Calu3 (cell line): ENCODE results near the gene RPL4. TPM values are rescaled to one million over a fixed set of nuclear protein-coding genes. Genes with fewer than 3 reads are reported as not detected.
"Not testable (repeated sequence)": the region's sequence is repeated elsewhere in the genome, so short reads cannot be mapped to it uniquely, and the experiment has no call there.

ENCODE experiments used
- BruUV-seq: library from RNA; stranded (reverse); fragments of 400-500 nt; replicated peaks from 2 replicates; lab custom pipeline; 2021; lab: Mats Ljungman, UMichigan
- CTCF ChIA-PET: fragments of 300-600 bp; sonication (Branson Sonifier 250); formaldehyde crosslinking; loops from one replicate; lab custom pipeline; 2022; ENCODE audit warnings: antibody characterized with exemption; lab: Charles Lee
- DNase-seq: peaks from one replicate; pipeline ENCODE4 v3.0.0; 2022
- H3K27ac Mint-ChIP-seq: one replicate; pipeline ENCODE4 v1.8.0; 2022; ENCODE audit warnings: mixed read lengths; ENCODE audit not compliant: unreplicated experiment
- H3K27me3 Mint-ChIP-seq: one replicate; pipeline ENCODE4 v1.8.0; 2022; ENCODE audit warnings: mixed read lengths; ENCODE audit not compliant: unreplicated experiment
- H3K36me3 Mint-ChIP-seq: one replicate; pipeline ENCODE4 v1.8.0; 2022; ENCODE audit warnings: mild to moderate bottlenecking, moderate library complexity, mixed read lengths; ENCODE audit not compliant: insufficient read depth, unreplicated experiment
- H3K4me1 Mint-ChIP-seq: one replicate; pipeline ENCODE4 v1.8.0; 2022; ENCODE audit warnings: mild to moderate bottlenecking, low read depth, mixed read lengths; ENCODE audit not compliant: unreplicated experiment
- H3K4me3 Mint-ChIP-seq: one replicate; pipeline ENCODE4 v1.8.0; 2022; ENCODE audit warnings: mild to moderate bottlenecking, low read depth, moderate library complexity, mixed read lengths; ENCODE audit not compliant: unreplicated experiment
- H3K9me3 Mint-ChIP-seq: one replicate; pipeline ENCODE4 v1.8.0; 2022; ENCODE audit warnings: low read depth, mixed read lengths; ENCODE audit not compliant: unreplicated experiment
- intact Hi-C: fragments of 100-400 bp; cut with micrococcal nuclease; formaldehyde crosslinking; loops from one replicate; pipeline ENCODE4 v1.10.0; 2022; ENCODE audit not compliant: unreplicated experiment
- total RNA-seq: library from RNA; stranded (reverse); gene quantifications from 2 replicates; pipeline ENCODE4 v1.2.3, GENCODE V29; 2022
- TF ChIP-seq, protein P1 (sequence below): fragments of 200-600 bp; IDR thresholded peaks from one replicate; pipeline ENCODE4 v1.8.0; 2022; ENCODE audit warnings: antibody characterized with exemption; ENCODE audit not compliant: unreplicated experiment

The RPL4 gene
- total RNA-seq, 1 experiment from 2014 or later, result 2,676 TPM

DNA sequence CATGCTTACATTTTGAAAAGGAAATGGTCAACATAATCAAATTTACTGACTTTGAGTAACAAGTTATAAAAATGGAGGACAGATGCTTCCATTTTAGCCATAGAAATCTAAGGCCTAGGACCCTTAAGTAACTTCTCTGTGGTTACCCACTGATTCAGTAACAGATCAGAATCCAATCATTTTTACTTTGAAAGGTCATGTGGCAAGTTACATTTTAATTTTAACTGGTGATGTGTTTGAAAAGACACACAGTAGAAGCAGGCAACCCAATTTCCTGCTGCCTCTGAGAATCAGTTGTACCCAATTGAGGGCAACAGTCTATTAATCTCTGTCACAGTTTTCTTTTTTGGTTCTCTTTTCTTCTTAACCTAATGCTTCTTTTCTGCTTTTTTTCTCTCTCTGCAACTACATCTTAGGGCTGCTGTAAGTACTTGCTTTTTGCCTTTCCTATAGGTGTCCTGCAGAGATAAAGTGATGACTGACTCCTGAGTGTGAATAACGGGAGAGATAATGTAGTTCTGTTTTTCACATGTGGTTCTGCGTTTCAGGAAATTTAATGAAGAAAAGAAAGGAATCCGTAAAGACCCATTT is 3.7 kb upstream of the RPL4 start:
- intact Hi-C loops, result no loop called here
- DNase-seq, result no peak
- Mint-ChIP-seq H3K4me1 (peaks cover 10% of the 10 kb centered on the region), H3K27ac (no peak overlapping the region), H3K27me3 (no peaks in the 10 kb centered on the region), H3K9me3 (no peaks in the 10 kb centered on the region), H3K36me3 (peaks cover 22% of the 10 kb centered on the region), H3K4me3 (no peak overlapping the region)
- BruUV-seq, result no TSS peak
- TF ChIP-seq, protein P1, sequence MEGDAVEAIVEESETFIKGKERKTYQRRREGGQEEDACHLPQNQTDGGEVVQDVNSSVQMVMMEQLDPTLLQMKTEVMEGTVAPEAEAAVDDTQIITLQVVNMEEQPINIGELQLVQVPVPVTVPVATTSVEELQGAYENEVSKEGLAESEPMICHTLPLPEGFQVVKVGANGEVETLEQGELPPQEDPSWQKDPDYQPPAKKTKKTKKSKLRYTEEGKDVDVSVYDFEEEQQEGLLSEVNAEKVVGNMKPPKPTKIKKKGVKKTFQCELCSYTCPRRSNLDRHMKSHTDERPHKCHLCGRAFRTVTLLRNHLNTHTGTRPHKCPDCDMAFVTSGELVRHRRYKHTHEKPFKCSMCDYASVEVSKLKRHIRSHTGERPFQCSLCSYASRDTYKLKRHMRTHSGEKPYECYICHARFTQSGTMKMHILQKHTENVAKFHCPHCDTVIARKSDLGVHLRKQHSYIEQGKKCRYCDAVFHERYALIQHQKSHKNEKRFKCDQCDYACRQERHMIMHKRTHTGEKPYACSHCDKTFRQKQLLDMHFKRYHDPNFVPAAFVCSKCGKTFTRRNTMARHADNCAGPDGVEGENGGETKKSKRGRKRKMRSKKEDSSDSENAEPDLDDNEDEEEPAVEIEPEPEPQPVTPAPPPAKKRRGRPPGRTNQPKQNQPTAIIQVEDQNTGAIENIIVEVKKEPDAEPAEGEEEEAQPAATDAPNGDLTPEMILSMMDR, result no peak
- CTCF ChIA-PET, result no interaction called here

DNA sequence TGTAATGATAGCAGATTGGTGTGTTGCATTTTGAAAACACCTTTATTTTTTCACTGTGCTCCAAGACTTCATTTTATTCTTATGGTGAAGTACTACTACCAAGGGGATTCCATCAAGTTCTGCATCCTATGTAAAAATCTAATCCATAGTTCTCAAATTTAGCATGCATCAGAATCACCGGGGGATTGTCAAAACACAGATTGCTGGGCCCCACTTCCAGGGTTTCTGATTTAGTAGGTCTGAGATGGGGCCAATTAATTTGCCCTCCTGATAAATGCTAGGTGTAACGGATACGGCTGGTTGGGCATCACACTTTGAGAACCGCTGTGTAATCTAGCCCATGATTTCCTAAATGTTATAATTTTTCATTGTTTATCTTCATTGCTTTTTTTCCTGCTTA is 1.2 kb upstream of the RPL4 start:
- H3K27me3 Mint-ChIP-seq, result no peaks in the 10 kb centered on the region
- peaks cover 10% of the 10 kb centered on the region for H3K4me1 Mint-ChIP-seq
- peak overlapping the region; percentile 76 for H3K4me3 Mint-ChIP-seq
- DNase-seq, result no peak
- no TSS peak for BruUV-seq
- intact Hi-C loops, result no loop called here
- peak overlapping the region; percentile 92 for H3K27ac Mint-ChIP-seq
- CTCF ChIA-PET, result interaction anchor here (0.6 to 1.3 kb wide), 5 partner anchors 9 to 152 kb away, joined by 3 to 5 read pairs (median 3); partner anchors contain the start of gene MAP2K1
- TF ChIP-seq, protein P1, result no peak
- no peaks in the 10 kb centered on the region for H3K9me3 Mint-ChIP-seq
- peaks cover 48% of the 10 kb centered on the region for H3K36me3 Mint-ChIP-seq

DNA sequence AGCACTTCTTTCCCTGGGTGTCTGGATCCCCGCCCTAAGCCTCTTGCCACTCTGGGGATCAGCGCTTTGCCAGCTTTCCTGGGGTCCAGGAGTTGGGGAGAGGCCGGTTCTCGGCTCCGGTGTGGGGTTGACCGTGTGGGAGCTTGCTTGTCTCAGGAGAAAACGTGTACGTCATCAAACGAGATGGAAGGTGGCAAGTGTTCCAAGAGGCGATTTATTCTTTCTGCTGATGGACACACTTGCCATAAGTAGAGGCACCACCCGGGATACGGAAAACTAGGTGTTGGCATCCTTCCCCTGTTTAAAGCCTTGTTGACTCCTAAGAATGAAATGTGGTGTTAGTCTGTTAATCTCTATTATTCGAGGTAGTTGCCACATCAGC is 766 bp upstream of the RPL4 start:
- CTCF ChIA-PET, result interaction anchor here (0.6 to 1.3 kb wide), 5 partner anchors 9 to 378 kb away, joined by 3 to 5 read pairs (median 3); partner anchors contain the start of gene MAP2K1
- peaks cover 10% of the 10 kb centered on the region for H3K4me1 Mint-ChIP-seq
- intact Hi-C loops, result no loop called here
- no peaks in the 10 kb centered on the region for H3K9me3 Mint-ChIP-seq
- no peak for DNase-seq
- TF ChIP-seq, protein P1, result no peak
- peak overlapping the region; percentile 76 for H3K4me3 Mint-ChIP-seq
- peak overlapping the region; percentile 92 for H3K27ac Mint-ChIP-seq
- peaks cover 52% of the 10 kb centered on the region for H3K36me3 Mint-ChIP-seq
- H3K27me3 Mint-ChIP-seq, result no peaks in the 10 kb centered on the region
- TSS peak; percentile 73 for BruUV-seq

DNA sequence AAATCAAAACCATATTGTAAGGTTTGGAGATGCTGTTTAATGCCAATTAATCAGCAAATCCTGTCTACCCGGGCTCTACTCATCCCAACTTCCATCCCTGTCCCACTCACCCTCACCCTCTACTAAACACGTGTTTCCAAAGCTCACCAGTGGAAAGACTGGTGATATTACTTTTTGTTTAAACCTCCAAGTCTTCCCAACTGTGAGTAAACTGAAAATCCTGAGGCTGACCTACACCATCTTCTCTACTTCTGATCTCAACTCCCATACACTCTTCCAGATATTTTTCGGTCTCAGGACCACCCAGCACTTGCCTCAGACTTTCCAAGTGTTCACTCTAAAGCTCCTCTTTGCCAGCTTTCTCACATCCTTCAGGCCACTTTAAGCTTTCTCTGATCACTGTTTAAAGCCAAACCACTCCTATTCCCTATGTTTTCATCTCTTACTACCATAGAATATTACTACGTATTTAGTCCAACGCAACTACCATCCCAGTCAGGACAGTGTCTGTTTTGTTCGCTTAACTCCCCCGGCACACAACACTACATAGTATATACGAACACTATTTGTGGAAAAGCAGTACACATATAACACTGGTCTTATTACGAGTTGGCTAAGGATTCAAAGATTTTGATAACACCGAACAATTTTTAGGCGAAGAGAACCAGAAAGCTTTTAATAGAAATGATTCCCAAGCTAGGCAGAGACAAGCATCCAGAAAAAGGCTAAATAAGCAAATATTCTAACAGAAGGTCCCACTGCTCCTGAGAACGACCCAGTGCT is 684 bp downstream of the RPL4 start:
- intact Hi-C loops, result no loop called here
- Mint-ChIP-seq H3K27me3 (no peaks in the 10 kb centered on the region), H3K9me3 (no peaks in the 10 kb centered on the region), H3K36me3 (peaks cover 66% of the 10 kb centered on the region), H3K27ac (peak overlapping the region; percentile 92), H3K4me1 (peaks cover 15% of the 10 kb centered on the region), H3K4me3 (peak overlapping the region; percentile 76)
- no peak for DNase-seq
- BruUV-seq, result TSS peak; percentile 50
- CTCF ChIA-PET, result interaction anchor here (0.6 kb wide), 1 partner anchor 200 kb away, joined by 3 read pairs; no protein-coding TSS in a partner anchor
- TF ChIP-seq, protein P1, result no peak

DNA sequence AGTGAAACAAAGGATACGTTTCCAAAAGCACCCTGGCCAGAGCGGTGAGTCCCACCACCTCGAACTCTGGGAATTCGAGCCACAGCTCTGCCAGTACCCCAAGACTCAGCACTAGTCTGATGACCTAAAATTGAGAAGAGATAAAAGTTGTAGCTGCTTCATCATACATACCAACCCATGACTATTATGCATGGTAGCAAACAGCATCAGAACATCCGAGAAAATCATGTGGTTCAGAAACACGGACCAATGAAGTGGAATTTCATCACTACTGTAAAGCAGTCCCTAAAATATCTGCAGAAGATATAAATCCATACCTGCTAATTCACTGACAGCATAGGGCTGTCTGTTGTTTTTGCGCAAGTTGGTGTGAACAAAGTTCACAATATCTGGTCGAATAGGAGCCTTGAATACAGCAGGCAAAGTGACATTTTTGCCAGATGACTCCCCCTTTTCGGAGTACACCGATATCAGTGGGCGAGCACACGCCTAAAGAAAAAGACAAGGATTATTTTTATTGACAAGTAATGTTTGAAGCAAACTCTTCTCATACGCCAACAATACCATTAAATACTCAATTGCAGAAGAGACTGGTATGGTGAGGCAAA is 1.5 kb downstream of the RPL4 start:
- Mint-ChIP-seq H3K27ac (peak overlapping the region; percentile 92), H3K4me1 (peaks cover 22% of the 10 kb centered on the region), H3K4me3 (peak overlapping the region; percentile 76), H3K36me3 (peaks cover 75% of the 10 kb centered on the region)
- CTCF ChIA-PET, result interaction anchor here (0.6 kb wide), 1 partner anchor 201 kb away, joined by 3 read pairs; no protein-coding TSS in a partner anchor
- DNase-seq, BruUV-seq, H3K27me3 Mint-ChIP-seq, H3K9me3 Mint-ChIP-seq, intact Hi-C loops: not testable (repeated sequence)
